ENCODE measurements around the gene OIP5. TPM values are rescaled to one million over a fixed set of nuclear protein-coding genes. Genes with fewer than 3 reads are reported as not detected.
"Not testable (repeated sequence)": the region's sequence is repeated elsewhere in the genome, so short reads cannot be mapped to it uniquely, and the experiment has no call there.

Gene OIP5
- polyA plus RNA-seq, 1 donor from 2014 or later, result 1.7 TPM

GRCh38 chr15:41263891-41264351, 68.5 kb downstream of the OIP5 start:
- no peak for TF ChIP-seq EP300 (conservative IDR thresholded peaks at IDR 0.05; ENCODE audit: poor library complexity, severe bottlenecking)
- TF ChIP-seq SMC3 (conservative IDR thresholded peaks at IDR 0.05; ENCODE audit: poor library complexity), result no peak
- no peak for TF ChIP-seq CTCF (IDR thresholded peaks at IDR 0.05; ENCODE audit: poor library complexity, severe bottlenecking)
- Histone ChIP-seq H3K9me2 (ENCODE audit: insufficient read depth, low read length) (no peaks in the 10 kb centered on the region), H3K27me3 (ENCODE audit: insufficient read depth, low read depth, low read length) (no peaks in the 10 kb centered on the region), H3K9me3 (ENCODE audit: low read length) (no peaks in the 10 kb centered on the region), H3K4me2 (ENCODE audit: low read length) (no peak overlapping the region), H2AFZ (ENCODE audit: low read depth, low read length) (no peak overlapping the region), H3K9ac (ENCODE audit: low read length) (no peak overlapping the region), H3K4me3 (ENCODE audit: low read length) (no peak overlapping the region), H4K20me1 (ENCODE audit: insufficient read depth) (no peaks in the 10 kb centered on the region), H3K36me3 (ENCODE audit: insufficient read depth, low read length) (peaks cover 4% of the 10 kb centered on the region), H3K27ac (ENCODE audit: low read length) (no peak overlapping the region), H3F3A (ENCODE audit: insufficient read depth, low read length, poor library complexity, severe bottlenecking) (no peaks in the 10 kb centered on the region), H3K79me2 (replicated peaks; ENCODE audit: insufficient read depth, low read length) (no peaks in the 10 kb centered on the region)

- H3K79me2 ChIP-seq (replicated peaks; ENCODE audit: insufficient read depth, low read length), result no peaks in the 10 kb centered on the region
- H3K27ac ChIP-seq (ENCODE audit: low read length), result no peak overlapping the region
- H3K27me3 ChIP-seq (ENCODE audit: insufficient read depth, low read depth, low read length), result no peaks in the 10 kb centered on the region
- TF ChIP-seq REST (IDR thresholded peaks at IDR 0.05; ENCODE audit: borderline replicate concordance) (no peak), SMC3 (conservative IDR thresholded peaks at IDR 0.05; ENCODE audit: poor library complexity) (no peak), CTCF (IDR thresholded peaks at IDR 0.05; ENCODE audit: poor library complexity, severe bottlenecking) (no peak), EZH2 (IDR thresholded peaks at IDR 0.05; ENCODE audit: borderline replicate concordance, insufficient read depth, low read length, poor library complexity, severe bottlenecking) (no peak), TAF1 (IDR thresholded peaks at IDR 0.05; ENCODE audit: low read depth) (no peak), POLR2AphosphoS5 (IDR thresholded peaks at IDR 0.05) (no peak), RAD21 (conservative IDR thresholded peaks at IDR 0.05) (no peak), MXI1 (conservative IDR thresholded peaks at IDR 0.05; ENCODE audit: poor library complexity, severe bottlenecking) (no peak), EP300 (conservative IDR thresholded peaks at IDR 0.05; ENCODE audit: poor library complexity, severe bottlenecking) (no peak)
- no peak overlapping the region for H3K9ac ChIP-seq (ENCODE audit: low read length)
- H3K9me3 ChIP-seq (ENCODE audit: low read length), result no peaks in the 10 kb centered on the region
- no peaks in the 10 kb centered on the region for H3K9me2 ChIP-seq (ENCODE audit: insufficient read depth, low read length)
- H3K4me3 ChIP-seq (ENCODE audit: low read length), result no peak overlapping the region
- no peaks in the 10 kb centered on the region for H4K20me1 ChIP-seq (ENCODE audit: insufficient read depth)
- H3K36me3 ChIP-seq (ENCODE audit: insufficient read depth, low read length), result peaks cover 4% of the 10 kb centered on the region
- no peaks in the 10 kb centered on the region for H3F3A ChIP-seq (ENCODE audit: insufficient read depth, low read length, poor library complexity, severe bottlenecking)
- H3K4me2 ChIP-seq (ENCODE audit: low read length), result no peak overlapping the region
- no peak overlapping the region for H2AFZ ChIP-seq (ENCODE audit: low read depth, low read length)
Observed at GRCh38 chr15:41262571-41262970, 69.8 kb downstream of the OIP5 start.

GRCh38 chr15:41260924-41261323, 71.5 kb downstream of the OIP5 start:
- not testable (repeated sequence) for H3F3A ChIP-seq (ENCODE audit: insufficient read depth, low read length, poor library complexity, severe bottlenecking); H4K20me1 ChIP-seq (ENCODE audit: insufficient read depth); H3K4me2 ChIP-seq (ENCODE audit: low read length); H2AFZ ChIP-seq (ENCODE audit: low read depth, low read length); H3K9ac ChIP-seq (ENCODE audit: low read length); H3K36me3 ChIP-seq (ENCODE audit: insufficient read depth, low read length); H3K79me2 ChIP-seq (replicated peaks; ENCODE audit: insufficient read depth, low read length); H3K9me3 ChIP-seq (ENCODE audit: low read length); H3K27me3 ChIP-seq (ENCODE audit: insufficient read depth, low read depth, low read length); H3K9me2 ChIP-seq (ENCODE audit: insufficient read depth, low read length); H3K27ac ChIP-seq (ENCODE audit: low read length); H3K4me3 ChIP-seq (ENCODE audit: low read length)

Data from neural cell (in vitro differentiated cells).